ENCODE results near the gene ARVCF.

GRCh38 chr22:19972251-19972650 lies 44.4 kb downstream of the ARVCF start:
- TF ChIP-seq POLR2AphosphoS5 (IDR thresholded peaks at IDR 0.05; ENCODE audit: insufficient read depth, low read depth, low read length): no peak
- no peak for TF ChIP-seq CTCF (IDR thresholded peaks at IDR 0.05; ENCODE audit: extremely low read depth in 1 of 2, insufficient read depth in 1 of 2, low read depth in 1 of 2, low read length in 2 of 2)
- TF ChIP-seq GATA2 (IDR thresholded peaks at IDR 0.05; ENCODE audit: insufficient read depth, insufficient read length, low read depth, low read length): no peak
- no peak for TF ChIP-seq EZH2 (IDR thresholded peaks at IDR 0.05; ENCODE audit: borderline replicate concordance, low read depth, low read length, severe bottlenecking)

Data from endothelial cell of umbilical vein (primary cell).